Prostate gland (tissue), 2 donors: ENCODE measurements around the gene NR2C2.

Experiments
- POLR2A ChIP-seq: fragments of 450-650 bp; IDR thresholded peaks from one replicate; pipeline ENCODE4 v1.6.1; 2016; ENCODE audit warnings: antibody characterized with exemption, mild to moderate bottlenecking
- TF ChIP-seq, protein P1 (sequence below), 4 experiments: fragments of 200-600 bp in 2 of 4; fragments of 450-650 bp in 2 of 4; sonication (generic) in 2 of 4; IDR thresholded peaks; 1 replicate in 3 of 4; 2 replicates in 1 of 4; pipeline ENCODE4 v1.5.1; 2016 to 2019; ENCODE audit warnings: antibody characterized with exemption in 4 of 4, mild to moderate bottlenecking in 2 of 4, moderate library complexity in 2 of 4

- TF ChIP-seq, protein P1, sequence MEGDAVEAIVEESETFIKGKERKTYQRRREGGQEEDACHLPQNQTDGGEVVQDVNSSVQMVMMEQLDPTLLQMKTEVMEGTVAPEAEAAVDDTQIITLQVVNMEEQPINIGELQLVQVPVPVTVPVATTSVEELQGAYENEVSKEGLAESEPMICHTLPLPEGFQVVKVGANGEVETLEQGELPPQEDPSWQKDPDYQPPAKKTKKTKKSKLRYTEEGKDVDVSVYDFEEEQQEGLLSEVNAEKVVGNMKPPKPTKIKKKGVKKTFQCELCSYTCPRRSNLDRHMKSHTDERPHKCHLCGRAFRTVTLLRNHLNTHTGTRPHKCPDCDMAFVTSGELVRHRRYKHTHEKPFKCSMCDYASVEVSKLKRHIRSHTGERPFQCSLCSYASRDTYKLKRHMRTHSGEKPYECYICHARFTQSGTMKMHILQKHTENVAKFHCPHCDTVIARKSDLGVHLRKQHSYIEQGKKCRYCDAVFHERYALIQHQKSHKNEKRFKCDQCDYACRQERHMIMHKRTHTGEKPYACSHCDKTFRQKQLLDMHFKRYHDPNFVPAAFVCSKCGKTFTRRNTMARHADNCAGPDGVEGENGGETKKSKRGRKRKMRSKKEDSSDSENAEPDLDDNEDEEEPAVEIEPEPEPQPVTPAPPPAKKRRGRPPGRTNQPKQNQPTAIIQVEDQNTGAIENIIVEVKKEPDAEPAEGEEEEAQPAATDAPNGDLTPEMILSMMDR (IDR thresholded peaks at IDR 0.05), result no peak
- TF ChIP-seq POLR2A, result no peak
Measured at GRCh38 chr3:15096046-15096445, 148.7 kb downstream of the NR2C2 start.
